NCI-H345 treated with DMSO at 0.1 percent for 48 hours (cell line): ENCODE data around the gene CGNL1.

Source experiments
- DNase-seq: peaks from one replicate; lab custom pipeline; 2025; ENCODE audit not compliant: unreplicated experiment; lab: John Stamatoyannopoulos, UW

Gene CGNL1

GRCh38 chr15:57348081-57348480 lies 28.2 kb upstream of the CGNL1 start:
- no peak for DNase-seq

- DNase-seq = no peak
Measured at GRCh38 chr15:57352535-57353316, 23.6 kb upstream of the CGNL1 start.

- DNase-seq = no peak
Measured at GRCh38 chr15:57353317-57353804, 22.9 kb upstream of the CGNL1 start.

GRCh38 chr15:57354436-57355123 lies 21.7 kb upstream of the CGNL1 start:
- no peak for DNase-seq

GRCh38 chr15:57355259-57355658 lies 21.0 kb upstream of the CGNL1 start:
- no peak for DNase-seq

- no peak for DNase-seq
Measured at GRCh38 chr15:57356178-57356577, 20.1 kb upstream of the CGNL1 start.

GRCh38 chr15:57356636-57357035 lies 19.7 kb upstream of the CGNL1 start:
- DNase-seq = no peak

GRCh38 chr15:57357799-57358198 lies 18.5 kb upstream of the CGNL1 start:
- no peak for DNase-seq

- DNase-seq = no peak
Measured at GRCh38 chr15:57358571-57358970, 17.7 kb upstream of the CGNL1 start.

GRCh38 chr15:57363661-57364060 lies 12.6 kb upstream of the CGNL1 start:
- no peak for DNase-seq

- DNase-seq = no peak
Measured at GRCh38 chr15:57364282-57365007, 11.9 kb upstream of the CGNL1 start.

GRCh38 chr15:57367556-57367955 lies 8.7 kb upstream of the CGNL1 start:
- no peak for DNase-seq

GRCh38 chr15:57370929-57371328 lies 5.4 kb upstream of the CGNL1 start:
- no peak for DNase-seq

GRCh38 chr15:57373251-57373881 lies 2.9 kb upstream of the CGNL1 start:
- no peak for DNase-seq

GRCh38 chr15:57373882-57374276 lies 2.4 kb upstream of the CGNL1 start:
- DNase-seq = no peak

GRCh38 chr15:57376696-57377477 lies 582 bp downstream of the CGNL1 start:
- DNase-seq = no peak

GRCh38 chr15:57377478-57377847 lies 1.2 kb downstream of the CGNL1 start:
- no peak for DNase-seq

- no peak for DNase-seq
Measured at GRCh38 chr15:57379487-57379886, 3.2 kb downstream of the CGNL1 start.

GRCh38 chr15:57380854-57381253 lies 4.5 kb downstream of the CGNL1 start:
- DNase-seq = no peak

GRCh38 chr15:57382215-57382614 lies 5.9 kb downstream of the CGNL1 start:
- no peak for DNase-seq

GRCh38 chr15:57382969-57383368 lies 6.7 kb downstream of the CGNL1 start:
- no peak for DNase-seq
